ENCODE data around the gene SNTG2. TPM values are rescaled to one million over a fixed set of nuclear protein-coding genes. Genes with fewer than 3 reads are reported as not detected.

SNTG2 gene
- total RNA-seq, 4 donors from 2014 or later, result 4.2 to 14.2 (median 9.2) TPM

DNA sequence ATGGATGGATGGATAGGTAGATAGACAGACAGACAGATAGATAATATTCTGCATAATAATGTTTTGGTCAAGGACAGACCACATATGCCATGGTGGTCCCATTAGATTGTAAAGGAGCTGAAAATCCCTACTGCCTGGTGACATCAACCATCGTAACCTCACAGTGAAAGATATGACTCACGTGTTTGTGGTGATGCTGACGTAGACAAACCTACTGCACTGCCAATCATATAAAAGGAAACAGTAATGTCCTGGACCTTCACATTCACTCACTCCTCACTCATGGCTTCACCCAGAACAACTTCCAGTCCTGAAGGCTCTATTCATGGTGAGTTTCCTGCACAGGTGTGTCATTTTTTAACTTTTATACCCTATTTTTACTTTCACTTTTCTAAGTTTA, 259.7 kb downstream of the SNTG2 start:
- Histone ChIP-seq H3K9me3 (no peaks in the 10 kb centered on the region), H3K36me3 (no peaks in the 10 kb centered on the region), H3K27me3 (no peaks in the 10 kb centered on the region), H3K4me1 (peaks cover 0 to 7% of the 10 kb centered on the region in 2 donors), H3K4me3 (replicated peaks in 1 of 3) (no peak overlapping the region), H3K27ac (no peak overlapping the region)
- no peak for DNase-seq
- intact Hi-C loops (cut with DNase I), result no loop called here
- TF ChIP-seq, protein P1, sequence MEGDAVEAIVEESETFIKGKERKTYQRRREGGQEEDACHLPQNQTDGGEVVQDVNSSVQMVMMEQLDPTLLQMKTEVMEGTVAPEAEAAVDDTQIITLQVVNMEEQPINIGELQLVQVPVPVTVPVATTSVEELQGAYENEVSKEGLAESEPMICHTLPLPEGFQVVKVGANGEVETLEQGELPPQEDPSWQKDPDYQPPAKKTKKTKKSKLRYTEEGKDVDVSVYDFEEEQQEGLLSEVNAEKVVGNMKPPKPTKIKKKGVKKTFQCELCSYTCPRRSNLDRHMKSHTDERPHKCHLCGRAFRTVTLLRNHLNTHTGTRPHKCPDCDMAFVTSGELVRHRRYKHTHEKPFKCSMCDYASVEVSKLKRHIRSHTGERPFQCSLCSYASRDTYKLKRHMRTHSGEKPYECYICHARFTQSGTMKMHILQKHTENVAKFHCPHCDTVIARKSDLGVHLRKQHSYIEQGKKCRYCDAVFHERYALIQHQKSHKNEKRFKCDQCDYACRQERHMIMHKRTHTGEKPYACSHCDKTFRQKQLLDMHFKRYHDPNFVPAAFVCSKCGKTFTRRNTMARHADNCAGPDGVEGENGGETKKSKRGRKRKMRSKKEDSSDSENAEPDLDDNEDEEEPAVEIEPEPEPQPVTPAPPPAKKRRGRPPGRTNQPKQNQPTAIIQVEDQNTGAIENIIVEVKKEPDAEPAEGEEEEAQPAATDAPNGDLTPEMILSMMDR (IDR thresholded peaks at IDR 0.05), result no peak
- WGBS, 2 donors, result 72 to 92% methylated on average over 3 of the region's 3 CpGs

DNA sequence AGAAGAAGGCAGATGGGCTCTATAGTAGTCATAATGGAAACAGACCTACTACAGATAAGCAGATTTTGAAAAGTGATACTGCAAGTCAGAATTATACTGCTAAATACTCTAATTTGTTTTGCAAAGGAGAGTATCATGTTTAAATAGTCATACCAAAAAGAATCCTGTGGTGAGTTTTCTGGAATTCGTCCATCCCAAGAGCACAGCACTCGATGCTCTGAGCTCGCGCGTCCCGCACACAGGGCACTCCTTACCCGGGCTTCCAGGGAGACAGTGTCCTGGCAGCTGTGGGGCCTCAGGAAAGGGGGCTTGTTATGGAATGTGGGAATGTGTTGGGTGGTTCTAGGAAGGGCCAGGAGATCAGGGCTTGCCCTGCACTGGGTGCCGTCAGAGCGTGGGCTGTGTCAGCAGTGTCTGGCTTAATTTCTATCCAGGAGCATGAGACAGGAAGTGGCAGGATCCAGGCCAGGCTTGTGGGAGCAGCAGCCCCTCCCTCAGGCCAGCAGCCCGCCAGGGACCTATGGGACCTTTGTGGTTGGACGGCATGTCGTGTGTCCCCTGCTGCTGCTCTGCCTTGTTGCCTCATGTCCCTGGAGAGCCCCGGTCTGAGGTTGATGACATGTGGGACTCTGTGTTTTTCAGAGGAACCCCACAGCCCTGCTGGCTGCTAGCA, 269.4 kb downstream of the SNTG2 start:
- intact Hi-C loops (cut with DNase I), result no loop called here
- H3K9me3 ChIP-seq, result no peaks in the 10 kb centered on the region
- no peaks in the 10 kb centered on the region for H3K36me3 ChIP-seq
- TF ChIP-seq POLR2A (IDR thresholded peaks at IDR 0.05), result no peak
- TF ChIP-seq, protein P1 (IDR thresholded peaks at IDR 0.05), result no peak
- H3K27me3 ChIP-seq, result no peaks in the 10 kb centered on the region
- H3K4me3 ChIP-seq (replicated peaks in 1 of 3), result no peak overlapping the region
- WGBS, 2 donors, result 64 to 67% methylated on average over 13 of the region's 13 CpGs
- H3K4me1 ChIP-seq, result no peaks in the 10 kb centered on the region
- no peak overlapping the region for H3K27ac ChIP-seq
- DNase-seq, result no peak

DNA sequence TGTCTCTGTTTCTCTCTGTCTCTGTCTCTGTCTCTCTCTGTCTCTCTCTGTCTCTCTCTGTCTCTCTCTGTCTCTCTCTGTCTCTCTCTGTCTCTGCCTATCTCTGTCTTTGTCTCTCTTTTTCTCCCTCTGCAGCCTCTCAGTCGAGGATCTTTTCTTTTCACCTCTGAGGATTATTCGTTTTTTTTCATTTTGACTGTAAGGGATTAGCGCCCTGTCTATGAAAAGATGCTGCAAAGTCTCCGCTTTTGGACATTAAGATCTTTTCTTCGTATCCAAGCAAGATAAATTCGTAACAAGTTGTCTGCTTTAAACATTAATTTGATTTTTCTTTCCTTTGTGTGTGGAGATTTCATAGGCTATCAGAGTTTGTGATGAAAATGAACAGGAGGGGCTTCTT, 271.4 kb downstream of the SNTG2 start:
- WGBS, 2 donors, result 84 to 85% methylated on average over 6 of the region's 6 CpGs
- peaks cover 0 to 5% of the 10 kb centered on the region in 2 donors for H3K4me1 ChIP-seq
- TF ChIP-seq, protein P1 (IDR thresholded peaks at IDR 0.05), result no peak
- no peak for TF ChIP-seq POLR2A (IDR thresholded peaks at IDR 0.05)
- H3K36me3 ChIP-seq, result no peaks in the 10 kb centered on the region
- H3K27me3 ChIP-seq, result no peaks in the 10 kb centered on the region
- intact Hi-C loops (cut with DNase I), result no loop called here
- H3K27ac ChIP-seq, result no peak overlapping the region
- no peak overlapping the region for H3K4me3 ChIP-seq (replicated peaks in 1 of 3)
- no peak for DNase-seq
- no peaks in the 10 kb centered on the region for H3K9me3 ChIP-seq

DNA sequence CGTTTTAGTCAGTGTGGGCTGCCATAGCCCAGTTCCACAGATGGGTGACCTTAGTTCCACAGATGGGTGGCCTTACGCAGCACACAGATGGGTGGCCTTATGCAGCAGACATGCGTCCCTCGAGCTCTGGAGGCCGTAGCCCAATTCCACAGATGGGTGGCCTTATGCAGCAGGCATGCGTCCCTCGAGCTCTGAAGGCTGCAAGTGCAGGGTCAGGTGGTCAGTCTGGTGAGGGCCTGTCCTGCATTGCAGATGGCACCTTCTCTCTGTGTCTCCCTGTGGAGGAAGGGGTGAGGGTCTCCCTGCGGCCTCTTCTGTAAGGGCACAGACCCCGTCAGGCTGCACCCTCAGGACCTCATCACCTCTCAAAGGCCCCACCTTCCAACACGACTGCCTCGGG, 273.1 kb downstream of the SNTG2 start:
- Histone ChIP-seq H3K27me3 (no peaks in the 10 kb centered on the region), H3K27ac (no peak overlapping the region), H3K36me3 (no peaks in the 10 kb centered on the region), H3K4me1 (peaks cover 0 to 9% of the 10 kb centered on the region in 2 donors), H3K9me3 (no peaks in the 10 kb centered on the region), H3K4me3 (replicated peaks in 1 of 3) (no peak overlapping the region)
- no peak for TF ChIP-seq POLR2A (IDR thresholded peaks at IDR 0.05)
- TF ChIP-seq, protein P1 (IDR thresholded peaks at IDR 0.05), result no peak
- 92 to 93% methylated on average over 10 to 11 of the region's 11 CpGs for WGBS, 2 donors
- DNase-seq, result no peak
- intact Hi-C loops (cut with DNase I), result no loop called here

DNA sequence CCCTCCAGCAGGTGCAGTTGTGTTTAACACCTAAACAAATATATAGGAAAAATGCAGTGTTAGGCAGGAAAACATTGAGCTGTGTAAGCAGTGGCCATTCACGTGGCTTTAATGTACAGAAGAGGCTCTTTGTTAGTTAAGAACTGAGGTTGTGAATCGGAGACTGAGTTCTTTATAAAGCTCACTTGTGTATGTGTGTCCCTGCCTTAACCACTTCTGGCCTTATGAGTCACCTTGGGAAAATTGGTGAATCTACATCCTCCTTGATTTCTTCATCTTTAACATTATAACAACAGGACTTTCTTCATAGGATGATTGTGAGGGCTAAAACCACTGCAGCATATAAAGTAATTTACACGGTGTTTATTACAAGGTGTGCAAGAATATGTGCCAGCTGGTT, 274.3 kb downstream of the SNTG2 start:
- WGBS, 2 donors, result 85 to 86% methylated on average over 3 of the region's 3 CpGs
- intact Hi-C loops (cut with DNase I), result no loop called here
- H3K4me3 ChIP-seq (replicated peaks in 1 of 3), result no peak overlapping the region

More for the DNA sequence above, 274.3 kb downstream of the SNTG2 start:
- no peaks in the 10 kb centered on the region for H3K9me3 ChIP-seq
- H3K4me1 ChIP-seq, result peaks cover 0 to 9% of the 10 kb centered on the region in 2 donors
- TF ChIP-seq, protein P1 (IDR thresholded peaks at IDR 0.05), result no peak
- TF ChIP-seq POLR2A (IDR thresholded peaks at IDR 0.05), result no peak
- H3K27me3 ChIP-seq, result no peaks in the 10 kb centered on the region
- H3K27ac ChIP-seq, result no peak overlapping the region
- no peaks in the 10 kb centered on the region for H3K36me3 ChIP-seq
- no peak for DNase-seq
